Neural progenitor cell (in vitro differentiated cells): ENCODE results near the gene PEMT. TPM values are rescaled to one million over a fixed set of nuclear protein-coding genes. Genes with fewer than 3 reads are reported as not detected.

ENCODE experiments used
- DNase-seq: peaks from one replicate; pipeline ENCODE4 v3.0.0-alpha.2; 2016; ENCODE audit warnings: low spot score
- H2AFZ ChIP-seq: fragments of 200-600 bp; sonication (generic); replicated peaks from 2 replicates; pipeline ENCODE4 v1.6.1; 2016; ENCODE audit warnings: antibody characterized with exemption
- H3F3A ChIP-seq: fragments of 200-600 bp; sonication (generic); 2 replicates; pipeline ENCODE4 v1.6.1; 2016; ENCODE audit warnings: antibody characterized with exemption, low read depth
- H3K27ac ChIP-seq: fragments of 200-600 bp; sonication (generic); 2 replicates; pipeline ENCODE4 v1.5.1; 2016; ENCODE audit warnings: mild to moderate bottlenecking
- H3K27me3 ChIP-seq: fragments of 200-600 bp; sonication (generic); 2 replicates; pipeline ENCODE4 v1.6.1; 2016; ENCODE audit warnings: mild to moderate bottlenecking, moderate library complexity
- H3K36me3 ChIP-seq: fragments of 200-600 bp; sonication (generic); 2 replicates; pipeline ENCODE4 v1.5.1; 2016
- H3K4me1 ChIP-seq: fragments of 200-600 bp; sonication (generic); 2 replicates; pipeline ENCODE4 v1.6.1; 2016; ENCODE audit warnings: mixed run types
- H3K4me2 ChIP-seq: fragments of 200-600 bp; sonication (generic); 2 replicates; pipeline ENCODE4 v1.6.1; 2016
- H3K4me3 ChIP-seq: fragments of 200-600 bp; sonication (generic); 2 replicates; pipeline ENCODE4 v1.5.1; 2016
- H3K79me2 ChIP-seq: fragments of 200-600 bp; sonication (generic); 2 replicates; pipeline ENCODE4 v1.6.1; 2016; ENCODE audit warnings: low read depth
- H3K9ac ChIP-seq: fragments of 200-600 bp; sonication (generic); 2 replicates; pipeline ENCODE4 v1.6.1; 2016
- H3K9me3 ChIP-seq: fragments of 200-600 bp; sonication (generic); 2 replicates; pipeline ENCODE4 v1.5.1; 2016; ENCODE audit warnings: low read depth
- H4K20me1 ChIP-seq: fragments of 200-600 bp; sonication (generic); 2 replicates; pipeline ENCODE4 v1.6.1; 2016; ENCODE audit warnings: low read depth
- H3K27ac Mint-ChIP-seq: 3 replicates; pipeline ENCODE4 v1.8.0; 2021; ENCODE audit warnings: mixed read lengths
- H3K27me3 Mint-ChIP-seq: 2 replicates; pipeline ENCODE4 v1.8.0; 2022; ENCODE audit warnings: low read depth, mild to moderate bottlenecking, inconsistent platforms, moderate library complexity, mixed read lengths; ENCODE audit not compliant: insufficient read depth
- H3K36me3 Mint-ChIP-seq: 3 replicates; pipeline ENCODE4 v1.8.0; 2021; ENCODE audit warnings: mixed read lengths
- H3K4me1 Mint-ChIP-seq: 3 replicates; pipeline ENCODE4 v1.8.0; 2021; ENCODE audit warnings: mixed read lengths
- H3K4me3 Mint-ChIP-seq: 3 replicates; pipeline ENCODE4 v1.8.0; 2021; ENCODE audit warnings: mild to moderate bottlenecking, moderate library complexity, mixed read lengths
- H3K9me3 Mint-ChIP-seq: 3 replicates; pipeline ENCODE4 v1.8.0; 2020; ENCODE audit warnings: mixed read lengths
- CTCF ChIP-seq: fragments of 200-600 bp; sonication (generic); IDR thresholded peaks from 2 replicates; pipeline ENCODE4 v1.5.1; 2017; ENCODE audit warnings: antibody characterized with exemption, mild to moderate bottlenecking
- EZH2 ChIP-seq: fragments of 200-600 bp; sonication (generic); IDR thresholded peaks from 2 replicates; pipeline ENCODE4 v1.6.1; 2017; ENCODE audit warnings: antibody characterized with exemption, mild to moderate bottlenecking, moderate library complexity
- EZH2phosphoT487 ChIP-seq: fragments of 200-600 bp; sonication (generic); IDR thresholded peaks from 2 replicates; pipeline ENCODE4 v1.6.1; 2017; ENCODE audit warnings: antibody characterized with exemption
- total RNA-seq: library from RNA; depleted of rRNA; stranded (reverse); fragments of >200 nt; gene quantifications from 2 replicates; pipeline ENCODE4 v1.2.3, GENCODE V29; 2015; ENCODE audit warnings: low replicate concordance

PEMT gene
- total RNA-seq, 1 donor from 2014 or later, result 17.7 TPM

GRCh38 chr17:17505610-17506171 lies 85.8 kb downstream of the PEMT start:
- Mint-ChIP-seq H3K27me3 (no peaks in the 10 kb centered on the region), H3K9me3 (no peaks in the 10 kb centered on the region), H3K36me3 (no peaks in the 10 kb centered on the region), H3K4me1 (peaks cover 24% of the 10 kb centered on the region), H3K4me3 (no peak overlapping the region), H3K27ac (no peak overlapping the region)
- Histone ChIP-seq H3K4me3 (no peak overlapping the region), H3K9ac (no peak overlapping the region), H3K4me2 (no peak overlapping the region), H3F3A (no peaks in the 10 kb centered on the region), H3K79me2 (no peaks in the 10 kb centered on the region), H3K27me3 (no peaks in the 10 kb centered on the region), H3K27ac (no peak overlapping the region), H3K36me3 (no peaks in the 10 kb centered on the region), H3K9me3 (no peaks in the 10 kb centered on the region), H2AFZ (no peak overlapping the region), H3K4me1 (peaks cover 5% of the 10 kb centered on the region), H4K20me1 (no peaks in the 10 kb centered on the region)
- TF ChIP-seq EZH2, result no peak
- no peak for TF ChIP-seq CTCF
- TF ChIP-seq EZH2phosphoT487, result no peak
- DNase-seq, result peak; percentile 31

GRCh38 chr17:17505151-17505550 lies 86.4 kb downstream of the PEMT start:
- no peak for TF ChIP-seq EZH2
- TF ChIP-seq EZH2phosphoT487, result no peak
- no peak for TF ChIP-seq CTCF
- no peaks in the 10 kb centered on the region for H3F3A ChIP-seq
- H2AFZ ChIP-seq, result no peak overlapping the region
- H3K27ac ChIP-seq, result no peak overlapping the region
- no peak overlapping the region for H3K4me3 ChIP-seq
- no peak overlapping the region for H3K4me2 ChIP-seq
- H3K9ac ChIP-seq, result no peak overlapping the region
- DNase-seq, result no peak
- no peaks in the 10 kb centered on the region for H4K20me1 ChIP-seq
- H3K27ac Mint-ChIP-seq, result no peak overlapping the region
- H3K4me1 ChIP-seq, result peaks cover 5% of the 10 kb centered on the region
- H3K36me3 ChIP-seq, result no peaks in the 10 kb centered on the region
- no peaks in the 10 kb centered on the region for H3K79me2 ChIP-seq
- H3K36me3 Mint-ChIP-seq, result no peaks in the 10 kb centered on the region
- H3K9me3 Mint-ChIP-seq, result no peaks in the 10 kb centered on the region
- no peaks in the 10 kb centered on the region for H3K27me3 Mint-ChIP-seq
- H3K4me1 Mint-ChIP-seq, result peaks cover 24% of the 10 kb centered on the region
- no peaks in the 10 kb centered on the region for H3K27me3 ChIP-seq
- H3K4me3 Mint-ChIP-seq, result peak overlapping the region; percentile 48
- no peaks in the 10 kb centered on the region for H3K9me3 ChIP-seq

- H3K4me1 Mint-ChIP-seq, result peaks cover 20% of the 10 kb centered on the region
- H3K4me2 ChIP-seq, result no peak overlapping the region
- no peak for DNase-seq
- peaks cover 5% of the 10 kb centered on the region for H3K4me1 ChIP-seq
- H3K27ac Mint-ChIP-seq, result no peak overlapping the region
- no peak overlapping the region for H2AFZ ChIP-seq
- H3K27me3 ChIP-seq, result no peaks in the 10 kb centered on the region
- H3K79me2 ChIP-seq, result no peaks in the 10 kb centered on the region
- no peaks in the 10 kb centered on the region for H3K9me3 Mint-ChIP-seq
- no peak overlapping the region for H3K4me3 ChIP-seq
- H3F3A ChIP-seq, result no peaks in the 10 kb centered on the region
- H3K9me3 ChIP-seq, result no peaks in the 10 kb centered on the region
- TF ChIP-seq EZH2 (no peak), CTCF (no peak), EZH2phosphoT487 (no peak)
- no peak overlapping the region for H3K27ac ChIP-seq
- H3K4me3 Mint-ChIP-seq, result peak overlapping the region; percentile 48
- no peak overlapping the region for H3K9ac ChIP-seq
- no peaks in the 10 kb centered on the region for H3K27me3 Mint-ChIP-seq
- H4K20me1 ChIP-seq, result no peaks in the 10 kb centered on the region
- H3K36me3 Mint-ChIP-seq, result no peaks in the 10 kb centered on the region
- no peaks in the 10 kb centered on the region for H3K36me3 ChIP-seq
These were observed 87.0 kb downstream of the PEMT start for GRCh38 chr17:17504341-17505140.
